Neural cell (in vitro differentiated cells): Measurements from ENCODE around the gene SSTR5.

Experiments
- POLR2AphosphoS5 ChIP-seq: IDR thresholded peaks from 2 replicates; pipeline ENCODE4 v1.6.1; 2012
- TAF1 ChIP-seq: IDR thresholded peaks from 2 replicates; pipeline ENCODE4 v1.6.1; 2012; ENCODE audit warnings: low read depth
- TF ChIP-seq, protein P1 (sequence below): fragments of 450-650 bp; IDR thresholded peaks from 2 replicates; pipeline ENCODE4 v1.5.1; 2014; ENCODE audit warnings: antibody characterized with exemption, mild to moderate bottlenecking, moderate library complexity; ENCODE audit not compliant: poor library complexity, severe bottlenecking
- TF ChIP-seq, protein P2 (sequence below): IDR thresholded peaks from 2 replicates; pipeline ENCODE4 v1.6.1; 2012; ENCODE audit warnings: borderline replicate concordance

DNA sequence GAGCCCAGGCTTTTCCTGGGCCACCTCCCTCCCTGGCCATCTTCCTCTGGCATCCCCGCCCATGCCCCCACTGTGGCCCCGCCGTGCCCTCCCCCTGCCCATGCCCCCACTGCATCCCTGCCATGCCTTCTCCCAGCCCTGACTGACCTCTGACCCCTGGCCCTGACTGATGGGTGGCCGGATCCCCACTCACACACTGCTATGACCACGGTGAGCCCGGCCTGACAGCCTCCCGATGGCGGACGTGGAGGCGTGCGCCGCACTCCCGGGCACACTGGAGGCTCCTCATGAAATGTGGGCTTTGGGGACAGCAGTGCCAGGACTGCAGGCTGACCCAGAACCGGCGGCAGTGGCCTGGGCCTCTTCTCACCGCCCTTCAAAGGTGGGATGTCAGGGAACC, 34.1 kb downstream of the SSTR5 start:
- TF ChIP-seq POLR2AphosphoS5 (no peak), TAF1 (no peak)
- TF ChIP-seq, protein P1, sequence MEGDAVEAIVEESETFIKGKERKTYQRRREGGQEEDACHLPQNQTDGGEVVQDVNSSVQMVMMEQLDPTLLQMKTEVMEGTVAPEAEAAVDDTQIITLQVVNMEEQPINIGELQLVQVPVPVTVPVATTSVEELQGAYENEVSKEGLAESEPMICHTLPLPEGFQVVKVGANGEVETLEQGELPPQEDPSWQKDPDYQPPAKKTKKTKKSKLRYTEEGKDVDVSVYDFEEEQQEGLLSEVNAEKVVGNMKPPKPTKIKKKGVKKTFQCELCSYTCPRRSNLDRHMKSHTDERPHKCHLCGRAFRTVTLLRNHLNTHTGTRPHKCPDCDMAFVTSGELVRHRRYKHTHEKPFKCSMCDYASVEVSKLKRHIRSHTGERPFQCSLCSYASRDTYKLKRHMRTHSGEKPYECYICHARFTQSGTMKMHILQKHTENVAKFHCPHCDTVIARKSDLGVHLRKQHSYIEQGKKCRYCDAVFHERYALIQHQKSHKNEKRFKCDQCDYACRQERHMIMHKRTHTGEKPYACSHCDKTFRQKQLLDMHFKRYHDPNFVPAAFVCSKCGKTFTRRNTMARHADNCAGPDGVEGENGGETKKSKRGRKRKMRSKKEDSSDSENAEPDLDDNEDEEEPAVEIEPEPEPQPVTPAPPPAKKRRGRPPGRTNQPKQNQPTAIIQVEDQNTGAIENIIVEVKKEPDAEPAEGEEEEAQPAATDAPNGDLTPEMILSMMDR, result no peak
- TF ChIP-seq, protein P2, sequence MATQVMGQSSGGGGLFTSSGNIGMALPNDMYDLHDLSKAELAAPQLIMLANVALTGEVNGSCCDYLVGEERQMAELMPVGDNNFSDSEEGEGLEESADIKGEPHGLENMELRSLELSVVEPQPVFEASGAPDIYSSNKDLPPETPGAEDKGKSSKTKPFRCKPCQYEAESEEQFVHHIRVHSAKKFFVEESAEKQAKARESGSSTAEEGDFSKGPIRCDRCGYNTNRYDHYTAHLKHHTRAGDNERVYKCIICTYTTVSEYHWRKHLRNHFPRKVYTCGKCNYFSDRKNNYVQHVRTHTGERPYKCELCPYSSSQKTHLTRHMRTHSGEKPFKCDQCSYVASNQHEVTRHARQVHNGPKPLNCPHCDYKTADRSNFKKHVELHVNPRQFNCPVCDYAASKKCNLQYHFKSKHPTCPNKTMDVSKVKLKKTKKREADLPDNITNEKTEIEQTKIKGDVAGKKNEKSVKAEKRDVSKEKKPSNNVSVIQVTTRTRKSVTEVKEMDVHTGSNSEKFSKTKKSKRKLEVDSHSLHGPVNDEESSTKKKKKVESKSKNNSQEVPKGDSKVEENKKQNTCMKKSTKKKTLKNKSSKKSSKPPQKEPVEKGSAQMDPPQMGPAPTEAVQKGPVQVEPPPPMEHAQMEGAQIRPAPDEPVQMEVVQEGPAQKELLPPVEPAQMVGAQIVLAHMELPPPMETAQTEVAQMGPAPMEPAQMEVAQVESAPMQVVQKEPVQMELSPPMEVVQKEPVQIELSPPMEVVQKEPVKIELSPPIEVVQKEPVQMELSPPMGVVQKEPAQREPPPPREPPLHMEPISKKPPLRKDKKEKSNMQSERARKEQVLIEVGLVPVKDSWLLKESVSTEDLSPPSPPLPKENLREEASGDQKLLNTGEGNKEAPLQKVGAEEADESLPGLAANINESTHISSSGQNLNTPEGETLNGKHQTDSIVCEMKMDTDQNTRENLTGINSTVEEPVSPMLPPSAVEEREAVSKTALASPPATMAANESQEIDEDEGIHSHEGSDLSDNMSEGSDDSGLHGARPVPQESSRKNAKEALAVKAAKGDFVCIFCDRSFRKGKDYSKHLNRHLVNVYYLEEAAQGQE, result no peak
